Ishikawa (cell line): Measurements from ENCODE around the gene EID1.

Experiments
- CEBPB ChIP-seq: IDR thresholded peaks from 2 replicates; pipeline ENCODE4 v1.6.1; 2012
- CREB1 ChIP-seq: IDR thresholded peaks from 2 replicates; pipeline ENCODE4 v1.6.1; 2012; ENCODE audit warnings: low read depth
- EGR1 ChIP-seq: IDR thresholded peaks from 2 replicates; pipeline ENCODE4 v1.6.1; 2012
- EP300 ChIP-seq: IDR thresholded peaks from 2 replicates; pipeline ENCODE4 v1.6.1; 2012; ENCODE audit warnings: borderline replicate concordance
- FOXM1 ChIP-seq: IDR thresholded peaks from 2 replicates; pipeline ENCODE4 v1.6.1; 2012; ENCODE audit warnings: low read depth, borderline replicate concordance
- NFIC ChIP-seq: IDR thresholded peaks from 2 replicates; pipeline ENCODE4 v1.6.1; 2012
- RAD21 ChIP-seq: IDR thresholded peaks from 2 replicates; pipeline ENCODE4 v1.6.1; 2012; ENCODE audit warnings: low read depth
- REST ChIP-seq: IDR thresholded peaks from 2 replicates; pipeline ENCODE4 v1.6.1; 2012; ENCODE audit warnings: low read depth, mild to moderate bottlenecking
- TAF1 ChIP-seq: IDR thresholded peaks from 2 replicates; pipeline ENCODE4 v1.6.1; 2012; ENCODE audit warnings: low read depth, mild to moderate bottlenecking
- TCF12 ChIP-seq: IDR thresholded peaks from 2 replicates; pipeline ENCODE4 v1.6.1; 2012; ENCODE audit warnings: low read depth
- TEAD4 ChIP-seq: IDR thresholded peaks from 2 replicates; pipeline ENCODE4 v1.6.1; 2012
- USF1 ChIP-seq: IDR thresholded peaks from 2 replicates; pipeline ENCODE4 v1.6.1; 2012
- YY1 ChIP-seq: IDR thresholded peaks from 2 replicates; pipeline ENCODE4 v1.6.1; 2012; ENCODE audit warnings: low read depth
- ZBTB7A ChIP-seq: IDR thresholded peaks from 2 replicates; pipeline ENCODE4 v1.6.1; 2012; ENCODE audit warnings: low read depth
- TF ChIP-seq, protein P1 (sequence below): IDR thresholded peaks from 2 replicates; pipeline ENCODE4 v1.6.1; 2012

Gene EID1

GRCh38 chr15:48925714-48926223, 47.8 kb downstream of the EID1 start:
- no peak for TF ChIP-seq USF1
- TF ChIP-seq TCF12 = no peak
- TF ChIP-seq TEAD4 = no peak

- TF ChIP-seq RAD21 (no peak), TEAD4 (no peak), CEBPB (no peak), NFIC (no peak)
These were observed 51.1 kb downstream of the EID1 start for GRCh38 chr15:48928877-48929538.

DNA sequence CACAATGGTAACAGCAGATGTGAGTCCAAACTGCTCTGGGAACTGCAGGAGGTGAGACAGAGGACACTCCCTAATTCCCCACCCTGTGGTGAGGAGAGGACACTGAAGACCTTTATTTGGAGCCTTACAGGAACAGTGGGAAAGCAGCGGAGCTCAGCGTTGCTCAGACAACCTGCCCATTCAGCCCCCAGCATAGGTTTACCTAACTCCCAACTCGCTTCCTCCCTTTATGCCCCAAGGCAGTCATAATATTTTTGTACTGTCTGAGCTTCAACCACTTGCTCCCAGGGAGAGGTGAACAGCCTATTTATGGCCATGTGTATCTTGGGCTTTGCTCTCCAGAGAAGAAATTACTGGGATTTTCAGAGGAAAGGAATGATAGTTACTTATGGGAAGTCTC, 51.7 kb downstream of the EID1 start:
- TF ChIP-seq YY1 (no peak), REST (no peak), ZBTB7A (no peak), EGR1 (no peak), FOXM1 (no peak), TEAD4 (no peak), RAD21 (no peak), EP300 (no peak), USF1 (no peak), CEBPB (no peak), TCF12 (no peak), TAF1 (no peak), NFIC (no peak), CREB1 (no peak)
- TF ChIP-seq, protein P1, sequence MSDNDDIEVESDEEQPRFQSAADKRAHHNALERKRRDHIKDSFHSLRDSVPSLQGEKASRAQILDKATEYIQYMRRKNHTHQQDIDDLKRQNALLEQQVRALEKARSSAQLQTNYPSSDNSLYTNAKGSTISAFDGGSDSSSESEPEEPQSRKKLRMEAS = no peak
